ENCODE data around the gene FBLN2. TPM values are rescaled to one million over a fixed set of nuclear protein-coding genes. Genes with fewer than 3 reads are reported as not detected.
A peak's percentile ranks its signal among the peaks of the same experiment; 100 is the strongest.
"Not testable (repeated sequence)": the region's sequence is repeated elsewhere in the genome, so short reads cannot be mapped to it uniquely, and the experiment has no call there.

Gene FBLN2
- polyA plus RNA-seq, 1 donor: 34.2 TPM

DNA sequence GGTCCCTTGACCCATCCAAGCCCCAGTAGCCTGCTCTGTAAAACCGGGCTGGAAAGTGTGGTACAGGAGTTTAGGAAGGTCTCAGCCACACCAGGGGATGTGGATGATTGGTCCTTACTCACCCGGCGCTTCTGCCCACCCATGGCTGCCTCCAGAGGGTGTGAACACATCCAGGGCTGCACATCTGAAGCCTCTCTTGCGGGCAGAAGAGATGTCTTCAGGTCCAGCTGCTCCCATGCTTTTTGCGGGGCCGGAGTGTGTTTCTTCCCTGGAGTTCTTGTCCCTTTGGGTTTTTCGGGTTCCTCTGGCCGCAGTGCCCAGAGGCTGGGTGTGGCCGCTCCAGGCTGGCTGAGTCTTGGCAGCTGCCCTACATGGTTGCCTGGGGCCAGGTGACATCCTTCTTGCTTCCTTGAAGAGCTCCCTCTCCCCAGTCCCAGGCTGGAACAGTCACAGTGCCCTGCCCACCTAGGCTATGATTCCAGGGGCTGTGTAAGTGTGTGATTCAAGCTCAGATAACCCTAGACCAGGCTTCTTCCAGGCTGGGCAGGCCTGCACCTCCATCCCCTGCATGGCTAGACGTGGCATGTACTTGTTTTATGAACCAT lies 34.9 kb upstream of the FBLN2 start:
- no peak for DNase-seq

DNA sequence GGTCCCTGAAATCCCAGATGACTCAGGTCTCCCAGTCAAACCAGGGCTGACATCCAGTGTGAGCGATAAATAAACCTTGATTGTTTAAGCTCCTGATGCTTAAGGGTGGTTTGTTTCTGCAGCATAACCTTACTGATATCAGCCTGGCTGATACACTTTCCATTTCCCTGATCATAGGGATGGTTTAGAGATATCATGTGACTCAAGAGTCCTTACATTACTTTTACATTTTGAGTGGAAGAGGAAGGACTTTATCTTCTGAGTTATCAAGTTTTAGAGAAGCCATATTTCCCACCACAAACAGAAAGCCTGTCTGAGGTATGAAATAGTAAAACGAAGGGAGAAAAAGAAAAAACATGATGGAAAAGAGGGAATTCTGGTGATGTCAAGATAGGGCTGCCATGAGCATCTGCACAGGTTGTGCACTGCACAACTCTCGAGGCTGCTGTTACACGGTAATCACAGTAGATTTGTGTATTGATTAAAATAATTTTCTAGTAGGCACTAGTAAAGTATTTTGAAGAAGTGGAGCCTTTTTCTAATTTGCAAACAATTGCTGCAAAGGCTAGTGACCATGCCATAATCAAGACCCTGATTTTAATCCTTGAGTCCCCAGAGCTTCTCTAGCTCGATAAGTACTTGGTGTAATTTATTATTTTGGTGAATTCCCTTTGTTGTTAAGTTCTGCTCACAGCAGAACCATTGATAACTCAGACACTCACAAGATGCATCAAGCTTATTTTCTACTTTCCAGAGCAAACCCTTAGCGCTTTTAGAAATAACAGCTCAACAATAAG lies 34.1 kb upstream of the FBLN2 start:
- no peak for DNase-seq

DNA sequence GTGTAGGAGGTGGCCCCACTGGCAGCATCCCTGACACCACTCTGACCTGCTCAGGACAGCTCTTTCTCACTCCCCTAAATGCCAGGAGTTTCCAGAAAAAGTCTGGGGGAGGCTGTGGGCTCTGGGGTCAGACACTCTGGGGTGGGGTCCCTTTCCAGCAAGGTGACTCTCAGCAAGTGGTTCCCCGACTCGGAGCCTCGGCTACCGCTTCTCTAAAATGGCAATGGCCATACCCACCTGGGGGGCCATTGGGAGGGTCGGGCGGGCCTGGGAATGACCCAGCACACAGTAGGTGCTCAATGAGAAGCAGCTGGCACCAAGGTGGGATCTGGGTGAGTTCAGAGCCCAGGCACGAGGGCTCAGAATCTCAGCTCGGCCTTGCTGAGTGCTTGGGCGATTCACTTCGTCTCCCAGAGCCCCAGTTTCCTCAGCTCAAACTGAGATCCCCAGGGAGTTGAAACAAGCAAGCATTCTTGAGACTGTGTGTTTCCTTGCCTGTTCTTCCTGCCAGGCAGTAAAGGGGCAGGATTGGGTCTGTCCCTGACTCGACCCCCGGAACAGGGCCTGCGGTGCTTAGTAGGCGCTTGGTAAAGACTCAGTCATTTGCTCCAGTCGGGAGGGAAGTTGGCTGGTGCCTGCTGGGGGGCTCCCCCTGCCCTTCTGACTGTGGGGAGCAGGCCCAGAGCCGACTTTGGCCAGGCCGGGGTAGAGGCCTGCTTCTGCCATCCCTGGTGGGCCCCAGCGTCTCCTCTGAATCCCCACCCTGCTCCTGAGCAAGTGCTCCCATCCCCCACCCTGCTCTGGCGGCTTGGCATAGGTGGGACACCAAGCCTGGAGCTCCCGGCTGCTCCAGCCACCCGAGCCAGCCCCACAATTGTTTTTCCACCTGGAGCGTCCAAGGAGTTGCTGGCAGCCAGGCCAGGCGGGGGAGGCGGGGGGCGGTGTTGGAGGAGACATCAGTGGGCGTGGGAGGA lies 32.9 kb upstream of the FBLN2 start:
- DNase-seq: peak; percentile 78

DNA sequence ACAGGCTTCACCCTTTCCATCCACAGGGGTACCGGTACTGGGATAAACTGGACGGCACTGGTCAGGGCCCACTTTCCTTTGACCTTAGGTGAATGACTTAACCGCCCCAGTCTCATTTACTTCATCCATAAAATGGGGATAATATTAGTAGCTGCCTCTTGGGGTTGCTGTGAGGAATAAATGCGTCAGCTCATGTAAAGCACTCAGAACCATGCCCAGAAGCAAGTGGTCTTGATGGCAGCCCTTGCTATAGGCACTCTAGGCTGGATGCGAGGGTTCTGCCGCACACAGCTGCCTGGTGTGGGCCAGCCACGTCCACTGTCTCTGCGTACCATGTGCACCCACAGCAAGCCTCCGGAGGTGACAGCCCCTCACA lies 32.2 kb upstream of the FBLN2 start:
- no peak for DNase-seq

DNA sequence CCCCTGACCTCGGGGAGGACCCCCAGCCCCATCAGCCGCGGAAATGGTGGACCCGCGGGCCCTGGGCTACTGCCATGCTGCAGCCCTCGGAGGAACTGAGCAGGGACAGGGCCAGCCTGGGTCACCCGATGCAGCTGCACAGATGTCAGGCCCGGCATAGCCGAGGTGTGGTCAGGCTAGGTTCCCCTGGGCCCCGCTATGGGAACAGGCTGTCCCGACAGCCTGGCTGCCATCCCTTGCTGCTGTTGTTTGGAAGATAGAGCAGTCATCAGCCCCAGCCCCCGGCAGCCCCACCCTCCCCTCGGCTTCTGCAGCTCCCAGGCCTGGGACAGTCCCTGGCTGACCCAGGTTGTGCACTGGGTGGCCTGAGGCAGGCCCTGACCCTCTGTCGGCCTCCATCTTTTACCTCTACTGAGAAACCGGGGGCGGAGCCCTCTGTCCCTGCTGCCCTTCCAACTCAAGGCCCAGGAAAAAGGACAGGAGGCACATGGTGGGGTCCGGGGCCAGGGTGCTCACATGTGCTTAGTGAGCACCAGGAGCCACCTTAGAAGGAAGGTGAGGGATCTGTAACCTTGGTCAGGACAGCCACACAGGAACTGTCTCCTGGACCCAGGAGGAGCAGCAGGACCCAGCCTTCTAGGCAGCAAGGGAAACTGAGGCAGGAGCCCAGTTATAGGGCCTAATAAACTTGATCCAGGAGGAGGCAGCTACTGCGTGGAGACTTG lies 31.5 kb upstream of the FBLN2 start:
- DNase-seq: peak; percentile 54

DNA sequence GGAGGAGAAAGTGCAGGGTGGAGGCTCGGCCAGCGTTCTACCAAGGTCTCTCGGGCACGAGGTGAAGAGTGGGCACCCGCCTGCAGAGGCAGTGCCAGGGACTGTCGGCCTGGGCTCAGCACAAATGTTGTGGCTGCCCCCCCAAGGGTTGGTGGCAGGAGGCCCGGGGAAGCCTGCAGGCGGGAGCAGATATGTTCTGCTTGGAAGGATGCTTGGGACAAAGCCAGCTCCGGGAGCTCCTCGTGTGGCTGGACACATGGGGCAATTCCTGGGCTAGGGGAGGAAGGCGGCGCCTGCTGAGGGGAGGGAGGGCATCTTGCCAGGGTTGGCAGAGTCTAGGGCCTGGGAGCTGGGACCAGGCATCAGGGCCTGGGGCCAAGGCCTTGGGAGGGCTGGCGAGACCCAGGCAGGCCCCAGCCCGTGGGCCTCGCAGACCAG lies 30.4 kb upstream of the FBLN2 start:
- peak; percentile 68 for DNase-seq

DNA sequence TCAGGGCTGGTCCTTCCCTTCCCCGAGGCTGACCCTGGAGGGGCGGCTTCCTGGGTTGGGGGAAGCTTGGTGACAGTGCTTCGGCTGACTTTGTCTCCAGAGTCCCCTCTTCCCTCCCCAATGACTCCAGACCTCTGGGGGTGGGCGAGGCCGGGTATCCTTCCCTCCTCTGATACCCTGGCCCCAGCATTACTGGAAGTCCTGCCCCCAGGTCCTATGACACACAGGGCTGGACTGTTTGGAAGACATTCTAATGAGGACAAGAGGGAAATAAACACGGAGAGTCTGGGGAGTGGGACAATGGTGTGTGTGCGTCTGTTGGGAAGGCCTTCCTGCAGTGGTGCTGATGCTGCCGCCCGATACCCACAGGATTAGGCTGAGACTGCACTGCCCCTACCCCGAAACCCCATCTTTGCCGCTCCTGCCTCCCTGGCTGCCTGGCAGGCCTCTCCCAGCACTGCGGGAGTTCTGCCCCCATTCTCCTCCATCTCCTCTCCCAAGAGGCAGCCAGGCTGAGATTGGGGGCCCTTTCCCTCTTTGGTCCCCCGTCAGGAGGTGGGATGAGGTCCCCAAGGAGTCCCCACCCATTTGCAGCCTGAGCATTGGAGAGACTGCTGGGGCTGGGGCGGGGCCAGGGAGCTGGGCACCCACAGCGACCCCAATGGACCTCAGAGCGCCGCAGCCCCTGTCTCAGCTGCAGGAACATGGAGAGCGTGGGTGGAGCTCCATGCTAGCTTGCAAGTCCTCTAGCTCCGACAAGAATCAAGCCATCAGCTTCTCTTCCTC lies 29.7 kb upstream of the FBLN2 start:
- DNase-seq: no peak

DNA sequence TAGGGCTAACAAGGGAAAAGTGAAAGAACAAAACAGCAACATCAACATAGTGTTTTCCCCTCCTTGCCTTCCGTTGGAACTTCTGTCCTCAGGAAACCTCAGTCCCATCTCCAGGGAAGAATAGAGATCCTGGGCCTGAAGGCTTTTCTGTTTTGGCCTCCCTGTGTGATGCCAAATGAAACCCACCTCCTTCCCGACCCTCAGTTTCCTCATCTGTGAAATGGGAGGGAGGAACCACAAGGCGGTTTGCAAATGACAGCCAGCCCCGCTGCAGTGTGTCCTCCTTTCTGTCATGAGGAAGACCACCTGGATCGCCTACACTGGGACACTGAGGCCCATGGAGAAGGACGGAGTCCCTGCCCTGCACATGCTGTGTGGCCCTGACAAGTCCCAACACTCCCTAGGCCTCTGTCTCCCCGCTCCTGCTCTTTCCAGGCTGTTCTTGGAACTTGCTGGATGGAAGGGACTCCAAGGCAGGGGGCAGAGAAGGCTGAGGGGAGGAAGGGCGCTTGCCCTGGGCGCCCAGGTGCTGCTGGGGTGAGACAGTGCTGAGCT lies 28.5 kb upstream of the FBLN2 start:
- DNase-seq: no peak

DNA sequence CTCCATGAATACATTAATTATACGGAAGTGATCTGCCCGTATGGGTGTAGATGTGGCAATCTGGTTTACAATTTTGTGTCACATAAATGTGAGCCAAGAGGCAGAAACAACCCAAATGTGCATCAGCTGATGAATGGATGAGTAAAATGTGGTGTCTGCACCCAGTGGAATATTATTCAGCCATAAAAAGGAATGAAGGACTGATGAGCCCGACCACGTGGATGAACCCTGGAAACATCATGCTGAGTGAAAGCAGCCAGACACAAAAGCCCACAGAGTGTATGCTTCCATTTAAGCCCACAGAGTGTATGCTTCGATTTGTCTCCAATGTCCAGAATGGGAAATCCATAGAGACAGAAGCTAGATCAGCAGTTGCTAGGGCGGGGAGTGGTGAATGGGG lies 27.6 kb upstream of the FBLN2 start:
- DNase-seq: no peak

DNA sequence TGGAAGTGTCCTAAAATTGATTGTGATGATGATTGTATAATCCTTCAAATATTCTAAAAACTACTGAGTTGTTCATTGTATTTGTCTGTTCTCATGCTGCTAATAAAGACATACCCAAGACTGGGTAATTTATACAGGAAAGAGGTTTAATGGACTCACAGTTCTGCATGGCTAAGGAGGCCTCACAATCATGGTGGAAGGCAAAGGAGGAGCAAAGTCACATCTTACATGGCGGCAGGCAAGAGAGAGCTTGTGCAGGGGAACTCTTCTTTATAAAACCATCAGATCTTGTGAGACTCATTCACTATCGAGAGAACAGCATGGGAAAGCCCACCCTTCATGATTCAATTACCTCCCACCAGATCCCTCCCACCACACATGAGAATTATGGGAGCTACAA lies 27.2 kb upstream of the FBLN2 start:
- DNase-seq: not testable (repeated sequence)

DNA sequence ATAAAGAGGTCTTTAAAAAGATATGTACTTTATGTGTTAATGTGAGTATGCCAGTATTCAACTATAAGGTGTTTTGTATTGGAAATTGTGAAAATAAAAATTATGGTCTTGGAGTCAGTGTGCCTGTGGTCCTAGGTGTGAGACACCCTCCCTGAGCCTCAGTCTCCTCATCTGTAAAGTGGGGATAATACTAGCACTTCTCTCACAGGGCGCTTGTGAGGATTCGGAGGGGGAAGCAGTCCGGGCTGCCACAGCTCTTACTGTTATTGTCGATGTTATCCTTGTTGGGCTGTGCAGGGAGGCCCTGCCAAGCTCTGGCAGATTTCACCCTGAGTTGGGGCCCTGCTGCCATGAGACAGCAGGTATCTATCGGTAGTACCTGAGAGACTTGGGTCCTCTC lies 26.7 kb upstream of the FBLN2 start:
- DNase-seq: no peak

DNA sequence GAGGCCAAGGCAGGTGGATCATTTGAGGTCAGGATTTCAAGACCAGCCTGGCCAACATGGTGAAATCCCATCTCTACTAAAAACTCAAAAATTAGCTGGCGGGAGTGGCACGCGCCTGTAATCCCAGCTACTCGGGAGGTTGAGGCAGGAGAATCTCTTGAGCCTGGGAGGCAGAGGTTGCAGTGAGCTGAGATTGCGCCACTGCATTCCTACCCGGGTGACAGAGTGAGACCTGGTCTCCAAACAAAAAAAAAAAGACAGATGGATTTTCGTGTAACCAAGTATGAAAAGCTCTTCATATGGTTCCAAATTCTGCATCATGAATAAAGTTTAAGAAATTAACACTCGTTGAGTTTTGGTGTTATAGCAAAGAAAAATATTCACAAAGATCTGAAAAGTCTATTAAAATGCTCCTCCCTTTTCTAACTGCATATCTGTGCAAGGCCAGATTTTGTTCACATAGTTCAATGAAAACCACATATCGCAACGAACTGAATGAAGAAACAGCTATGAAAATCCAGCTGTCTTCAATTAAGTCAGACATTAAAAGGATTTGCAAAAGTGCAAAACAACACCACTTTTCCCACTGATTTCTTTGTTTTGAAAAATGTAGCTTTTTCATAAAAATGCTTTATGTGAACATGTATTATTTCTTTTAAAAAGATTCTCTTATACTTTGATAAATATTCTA lies 23.8 kb upstream of the FBLN2 start:
- DNase-seq: no peak

DNA sequence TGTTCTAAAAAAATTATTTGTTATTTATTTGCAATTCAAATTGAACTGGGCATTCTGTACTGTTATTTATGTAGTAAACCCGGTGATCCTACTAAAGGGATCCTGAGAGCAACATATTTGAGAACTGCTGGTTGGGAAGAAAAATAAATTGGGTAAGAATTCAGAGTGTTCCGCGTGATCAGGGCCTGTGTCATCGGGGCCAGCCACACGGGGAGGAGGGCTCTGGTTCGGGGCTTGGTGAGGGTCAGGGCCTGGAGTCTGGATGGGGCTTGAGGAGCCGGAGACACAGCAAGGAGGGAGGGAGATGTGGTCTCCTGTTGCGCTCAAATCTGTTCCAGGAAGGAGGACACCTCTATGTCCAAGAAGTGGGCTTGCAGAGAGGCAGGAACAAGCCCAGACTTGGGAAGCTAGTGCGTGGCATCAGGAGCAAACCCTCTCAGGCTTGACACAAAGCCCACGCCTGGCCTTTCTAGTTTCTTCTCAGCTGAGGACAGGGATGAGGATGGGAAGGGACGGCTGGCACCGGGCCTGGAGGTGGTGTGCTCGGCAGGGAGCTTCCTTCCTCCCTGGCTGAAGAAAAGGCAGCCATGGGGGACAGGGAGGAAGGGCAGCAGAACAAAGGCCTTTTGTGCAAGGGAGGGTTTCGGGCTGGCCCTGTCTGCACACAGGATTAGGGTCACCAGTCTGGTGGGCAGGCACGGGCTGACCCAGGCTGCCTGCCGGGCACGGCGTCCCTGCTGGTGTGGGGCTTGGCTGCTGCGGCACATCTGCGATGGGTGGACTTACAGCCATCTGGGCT lies 22.9 kb upstream of the FBLN2 start:
- no peak for DNase-seq

DNA sequence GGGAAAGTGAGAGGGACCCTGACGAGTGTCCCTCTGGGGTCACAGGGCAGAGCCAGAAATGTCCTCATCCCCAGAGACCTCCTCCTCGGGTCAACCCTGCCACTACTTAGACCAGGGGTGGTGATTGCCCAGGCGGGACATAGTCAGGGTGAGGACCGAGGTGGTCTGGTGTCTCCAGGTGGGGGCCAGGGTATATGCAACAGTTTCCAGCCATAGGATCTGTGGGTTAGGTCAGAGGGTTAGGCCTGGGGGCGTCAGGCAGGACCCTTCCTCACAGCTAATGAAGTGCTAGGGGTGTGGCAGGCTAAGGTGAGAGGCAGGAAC lies 22.3 kb upstream of the FBLN2 start:
- DNase-seq: no peak

DNA sequence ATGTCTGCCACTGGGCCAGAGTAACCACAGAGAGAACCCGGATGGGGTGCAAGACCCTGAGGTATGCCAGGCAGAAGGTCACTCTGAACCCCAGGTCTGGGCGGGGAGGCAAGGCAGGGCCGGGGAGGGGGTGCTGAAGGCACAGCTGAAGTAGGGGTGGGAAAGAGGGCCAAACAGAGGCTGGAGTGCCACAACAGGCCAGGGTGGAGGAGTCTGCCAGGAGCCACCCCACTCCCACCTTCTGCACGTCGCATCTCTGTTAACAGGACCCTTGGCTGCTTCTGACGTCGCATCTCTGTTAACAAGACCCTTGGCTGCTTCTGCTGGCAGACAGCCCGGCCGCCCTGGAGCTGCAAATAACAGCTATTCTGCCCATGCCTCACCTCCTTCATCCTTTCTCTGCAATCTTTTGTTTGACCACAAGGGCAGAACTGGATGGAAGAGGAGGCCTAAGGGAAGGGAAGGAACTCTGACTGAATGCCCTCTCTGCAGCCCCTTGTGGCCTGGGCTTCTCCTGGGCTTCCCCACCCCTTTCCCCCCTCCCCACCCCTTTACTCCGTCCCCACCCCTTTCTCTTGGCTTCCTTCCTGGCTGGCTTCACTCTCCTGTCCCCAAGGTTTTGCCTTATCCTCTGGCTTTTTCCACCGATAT lies 20.6 kb upstream of the FBLN2 start:
- DNase-seq: no peak

DNA sequence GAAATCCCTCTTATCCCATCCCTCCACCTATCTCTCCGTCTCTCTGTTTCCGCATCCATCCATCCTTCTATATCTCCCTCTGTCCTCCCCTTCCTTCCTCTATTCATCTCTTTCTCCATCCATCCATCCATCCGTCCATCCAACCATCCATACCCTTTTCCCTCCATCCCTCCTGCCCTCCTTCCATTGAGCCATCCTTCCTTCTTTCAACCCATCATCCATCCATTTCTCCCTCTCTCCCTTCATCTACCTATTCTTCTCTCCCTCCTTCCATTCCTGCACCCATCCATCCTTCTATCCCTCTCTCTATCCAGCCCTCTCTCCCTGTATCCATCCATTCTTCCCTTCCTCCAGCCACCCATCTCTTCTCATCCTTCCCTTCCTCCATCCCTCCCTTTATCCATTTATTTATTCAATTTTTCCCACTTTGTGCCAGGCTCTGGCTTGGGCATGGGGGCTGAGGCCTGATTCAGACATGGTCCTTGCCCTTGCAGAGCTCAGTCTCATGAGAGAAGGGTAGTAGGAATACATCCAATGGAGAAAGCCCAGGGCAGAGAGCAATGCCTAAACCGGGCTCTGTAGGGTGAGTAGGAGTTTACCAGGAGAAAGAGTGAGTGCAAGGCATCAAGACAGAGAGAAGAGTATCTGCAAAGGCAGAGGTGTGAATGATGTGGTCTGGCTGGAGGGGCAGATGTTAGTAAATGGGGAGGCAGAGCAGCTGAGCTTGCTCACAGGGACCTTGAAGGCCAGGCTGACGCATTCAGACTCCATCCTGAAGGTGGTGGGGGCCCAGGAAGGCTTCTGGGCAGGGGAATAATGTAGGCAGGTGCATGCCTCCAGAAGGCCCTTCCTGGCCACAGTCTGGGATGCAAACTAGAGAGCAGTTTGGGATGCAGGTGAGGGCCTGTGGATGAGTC lies 19.5 kb upstream of the FBLN2 start:
- DNase-seq: no peak

DNA sequence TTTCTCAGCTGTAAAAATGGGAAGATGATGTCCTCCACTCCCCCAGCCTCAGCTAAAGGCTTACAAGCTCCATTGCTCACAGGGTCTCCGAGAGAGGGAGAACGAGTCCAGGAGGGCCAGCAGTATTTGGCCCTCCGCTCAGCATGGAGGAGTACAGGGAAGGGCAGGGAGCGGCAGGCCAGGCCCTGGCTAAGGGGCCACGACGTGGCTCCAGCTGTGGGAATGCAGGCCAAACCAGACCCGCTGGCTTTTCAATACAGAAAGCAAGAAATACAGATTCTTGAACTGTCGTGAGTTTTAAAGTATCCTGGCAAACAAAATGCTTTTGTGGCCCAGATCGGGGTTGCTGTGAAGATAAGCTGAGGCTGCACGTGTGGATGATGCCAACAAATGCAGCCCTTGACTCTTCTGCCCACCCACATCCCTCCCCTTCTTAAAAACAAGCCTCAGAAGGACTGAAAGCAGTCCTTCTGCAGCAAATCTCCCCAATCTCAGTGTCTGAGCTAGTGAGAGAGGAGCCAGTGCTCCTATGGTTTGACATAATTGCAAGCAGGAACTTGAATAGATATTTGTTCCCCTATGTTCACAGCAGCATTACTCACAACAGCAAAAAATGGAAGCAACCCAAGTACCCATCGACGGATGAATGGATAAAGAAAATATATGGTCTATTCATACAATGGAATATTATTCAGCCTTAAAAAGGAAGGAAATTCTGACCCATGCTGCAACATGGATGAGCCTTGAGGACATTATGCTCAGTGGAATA lies 18.5 kb upstream of the FBLN2 start:
- no peak for DNase-seq

DNA sequence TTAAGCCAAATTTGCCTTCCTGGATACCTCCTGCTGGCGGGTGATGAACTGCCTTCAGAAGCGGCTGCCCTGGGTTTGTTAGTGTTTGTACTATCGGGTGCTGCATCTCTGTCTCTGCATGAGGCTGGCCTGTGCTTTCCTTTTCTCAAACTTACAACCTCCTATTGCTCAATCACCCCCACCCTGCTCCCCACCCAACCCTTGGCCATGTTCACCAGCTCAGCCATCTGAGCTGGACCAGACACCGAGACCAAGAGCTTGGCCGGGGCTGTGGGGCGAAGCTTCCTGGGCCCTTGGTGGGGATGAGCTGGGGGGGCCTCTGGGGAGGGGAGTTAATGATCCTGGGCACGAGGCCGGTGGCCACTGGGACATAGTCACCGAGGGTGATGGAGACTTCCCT lies 16.8 kb upstream of the FBLN2 start:
- no peak for DNase-seq
